WI38 (cell line): Measurements from ENCODE around the gene MPPED1.

Experiments used
- H3K4me3 ChIP-seq: 2 replicates; pipeline ENCODE4 v1.5.1; 2011; ENCODE audit warnings: low read depth, mild to moderate bottlenecking, control low read depth, low read length
- CTCF ChIP-seq: IDR thresholded peaks from 2 replicates; pipeline ENCODE4 v1.5.1; 2012; ENCODE audit warnings: low read depth, mild to moderate bottlenecking, control low read depth, low read length

MPPED1 gene

DNA sequence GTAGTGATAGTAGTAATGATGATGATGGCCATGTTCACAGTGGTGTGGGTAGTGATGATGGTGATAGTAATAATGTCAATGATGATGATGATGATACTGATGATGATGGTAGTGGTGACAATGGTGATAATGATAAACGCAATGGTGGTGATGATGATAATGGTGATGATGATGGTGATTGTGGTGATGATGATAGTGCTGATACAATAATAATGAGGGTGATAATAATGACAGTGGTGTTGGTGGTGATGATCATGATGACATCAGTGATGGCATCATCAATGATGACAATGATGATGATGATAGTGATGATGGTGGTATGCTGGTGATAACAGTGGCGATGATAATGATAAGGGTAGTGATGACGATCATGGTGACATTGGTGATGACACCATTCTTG is 92.3 kb downstream of the MPPED1 start:
- no peak for TF ChIP-seq CTCF
- no peak overlapping the region for H3K4me3 ChIP-seq

DNA sequence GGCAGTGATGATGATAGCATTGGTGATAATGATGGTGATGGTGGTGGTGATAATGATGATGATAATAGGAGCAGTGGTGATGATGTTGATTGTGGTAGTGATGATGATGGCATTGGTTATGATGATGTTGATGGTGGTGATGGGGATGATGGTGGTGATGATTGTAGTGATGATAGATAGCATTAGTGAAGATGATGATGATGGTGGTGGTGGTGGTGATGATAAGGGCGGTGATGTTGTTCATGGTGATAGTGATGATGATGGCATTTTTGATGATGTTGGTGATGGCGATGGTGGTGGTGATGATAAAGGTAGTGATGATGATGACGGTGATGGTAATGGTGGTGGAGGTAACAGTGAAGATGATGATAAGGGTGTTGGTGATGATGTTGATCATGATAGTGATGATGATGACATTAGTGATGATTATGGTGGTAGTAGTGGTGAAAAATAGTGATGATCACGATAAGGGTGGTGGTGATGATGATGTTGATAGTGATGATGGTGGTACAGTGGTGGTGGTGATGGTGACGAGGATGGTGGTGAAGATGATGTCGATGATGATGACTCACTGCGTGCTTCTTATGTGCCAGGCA is 93.0 kb downstream of the MPPED1 start:
- no peak for TF ChIP-seq CTCF
- H3K4me3 ChIP-seq = no peak overlapping the region

DNA sequence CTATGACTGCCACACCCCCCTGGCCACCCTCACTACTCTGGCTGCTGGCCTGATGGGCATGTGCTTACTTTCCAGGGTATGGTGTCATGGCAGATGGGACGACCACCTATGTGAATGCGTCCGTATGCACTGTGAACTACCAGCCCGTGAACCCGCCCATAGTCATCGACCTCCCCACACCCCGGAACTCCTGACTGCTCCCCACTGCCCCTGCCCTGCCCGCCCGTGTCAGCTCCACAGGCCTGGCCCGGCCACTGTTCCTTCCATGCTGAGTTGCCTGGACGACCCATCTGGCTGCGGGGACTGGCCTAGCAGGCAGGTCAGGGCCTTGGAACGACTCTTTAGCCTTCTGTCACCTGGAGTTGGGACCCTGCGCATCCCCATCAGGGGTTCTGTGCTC is 93.6 kb downstream of the MPPED1 start:
- H3K4me3 ChIP-seq = no peak overlapping the region
- no peak for TF ChIP-seq CTCF

DNA sequence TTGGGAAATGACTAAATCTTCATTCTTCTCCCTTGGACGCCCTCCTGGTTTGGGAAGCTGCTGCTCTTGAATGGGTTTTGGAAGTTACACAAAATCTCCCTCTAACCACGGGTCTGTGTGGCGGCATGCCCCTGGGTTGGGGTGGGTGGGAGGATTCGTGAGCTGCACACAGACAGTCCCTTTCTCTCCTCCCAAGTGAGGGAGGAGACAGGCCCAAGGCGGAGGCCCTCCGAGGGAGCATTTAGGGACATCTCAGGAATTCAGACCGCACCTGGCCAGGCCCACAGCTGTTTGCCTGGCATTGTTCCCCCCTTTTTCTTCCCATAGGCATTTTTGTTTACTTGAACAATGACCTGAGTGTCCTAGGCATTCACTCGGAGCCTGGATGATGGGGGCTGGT is 94.1 kb downstream of the MPPED1 start:
- no peak overlapping the region for H3K4me3 ChIP-seq
- TF ChIP-seq CTCF = no peak

- no peak for TF ChIP-seq CTCF
- no peak overlapping the region for H3K4me3 ChIP-seq
Measured at GRCh38 chr22:43506487-43506886, 94.7 kb downstream of the MPPED1 start.

- TF ChIP-seq CTCF = no peak
- H3K4me3 ChIP-seq = no peak overlapping the region
Measured at GRCh38 chr22:43507235-43507634, 95.4 kb downstream of the MPPED1 start.

- TF ChIP-seq CTCF = no peak
- no peak overlapping the region for H3K4me3 ChIP-seq
Measured at GRCh38 chr22:43508489-43508888, 96.7 kb downstream of the MPPED1 start.
